ENCODE results near the gene UTP4.

Gene UTP4

GRCh38 chr16:69113216-69113615 lies 19.2 kb upstream of the UTP4 start:
- no peak overlapping the region for H3K9ac ChIP-seq (ENCODE audit: low read length)
- no peaks in the 10 kb centered on the region for H3K9me3 ChIP-seq (ENCODE audit: insufficient read depth, low read length)
- H3K27me3 ChIP-seq (ENCODE audit: low read depth, low read length) = no peaks in the 10 kb centered on the region
- H3K79me2 ChIP-seq (ENCODE audit: low read length) = no peaks in the 10 kb centered on the region
- H3K4me3 ChIP-seq (ENCODE audit: low read length) = no peak overlapping the region
- H3K4me1 ChIP-seq (ENCODE audit: low read length) = no peaks in the 10 kb centered on the region
- H4K20me1 ChIP-seq (ENCODE audit: insufficient read depth, low read length) = peaks cover 22% of the 10 kb centered on the region
- H3K36me3 ChIP-seq (replicated peaks; ENCODE audit: low read depth, low read length) = peaks cover 14% of the 10 kb centered on the region
- TF ChIP-seq CTCF (IDR thresholded peaks at IDR 0.05; ENCODE audit: low read depth, low read length) (no peak), EZH2phosphoT487 (IDR thresholded peaks at IDR 0.05; ENCODE audit: low read depth) (no peak)
- no peak overlapping the region for H3K4me2 ChIP-seq (ENCODE audit: low read length)
- no peak overlapping the region for H2AFZ ChIP-seq (ENCODE audit: low read depth, low read length)
- H3K27ac ChIP-seq (ENCODE audit: low read length) = no peak overlapping the region

- Histone ChIP-seq H3K27me3 (ENCODE audit: low read depth, low read length) (no peaks in the 10 kb centered on the region), H4K20me1 (ENCODE audit: insufficient read depth, low read length) (peaks cover 22% of the 10 kb centered on the region), H3K4me3 (ENCODE audit: low read length) (no peak overlapping the region), H3K79me2 (ENCODE audit: low read length) (no peaks in the 10 kb centered on the region), H3K27ac (ENCODE audit: low read length) (no peak overlapping the region), H3K4me2 (ENCODE audit: low read length) (no peak overlapping the region), H3K4me1 (ENCODE audit: low read length) (no peaks in the 10 kb centered on the region), H3K36me3 (replicated peaks; ENCODE audit: low read depth, low read length) (peaks cover 17% of the 10 kb centered on the region), H3K9ac (ENCODE audit: low read length) (no peak overlapping the region), H2AFZ (ENCODE audit: low read depth, low read length) (no peak overlapping the region), H3K9me3 (ENCODE audit: insufficient read depth, low read length) (no peaks in the 10 kb centered on the region)
- TF ChIP-seq CTCF (IDR thresholded peaks at IDR 0.05; ENCODE audit: low read depth, low read length) (no peak), EZH2phosphoT487 (IDR thresholded peaks at IDR 0.05; ENCODE audit: low read depth) (no peak)
Observed at GRCh38 chr16:69114346-69114975, 18.0 kb upstream of the UTP4 start.

- Histone ChIP-seq H3K27ac (ENCODE audit: low read length) (no peak overlapping the region), H3K9ac (ENCODE audit: low read length) (no peak overlapping the region), H3K27me3 (ENCODE audit: low read depth, low read length) (no peaks in the 10 kb centered on the region), H3K9me3 (ENCODE audit: insufficient read depth, low read length) (no peaks in the 10 kb centered on the region), H4K20me1 (ENCODE audit: insufficient read depth, low read length) (peaks cover 22% of the 10 kb centered on the region), H3K79me2 (ENCODE audit: low read length) (no peaks in the 10 kb centered on the region), H3K4me2 (ENCODE audit: low read length) (no peak overlapping the region), H3K4me1 (ENCODE audit: low read length) (no peaks in the 10 kb centered on the region), H3K4me3 (ENCODE audit: low read length) (no peak overlapping the region), H3K36me3 (replicated peaks; ENCODE audit: low read depth, low read length) (peaks cover 17% of the 10 kb centered on the region), H2AFZ (ENCODE audit: low read depth, low read length) (no peak overlapping the region)
- TF ChIP-seq EZH2phosphoT487 (IDR thresholded peaks at IDR 0.05; ENCODE audit: low read depth) = no peak
- no peak for TF ChIP-seq CTCF (IDR thresholded peaks at IDR 0.05; ENCODE audit: low read depth, low read length)
Observed at GRCh38 chr16:69114976-69115355, 17.5 kb upstream of the UTP4 start.

- Histone ChIP-seq H3K4me2 (ENCODE audit: low read length) (no peak overlapping the region), H3K36me3 (replicated peaks; ENCODE audit: low read depth, low read length) (peaks cover 18% of the 10 kb centered on the region), H4K20me1 (ENCODE audit: insufficient read depth, low read length) (peaks cover 22% of the 10 kb centered on the region), H3K4me3 (ENCODE audit: low read length) (no peak overlapping the region), H2AFZ (ENCODE audit: low read depth, low read length) (no peak overlapping the region), H3K27me3 (ENCODE audit: low read depth, low read length) (no peaks in the 10 kb centered on the region), H3K4me1 (ENCODE audit: low read length) (no peaks in the 10 kb centered on the region), H3K27ac (ENCODE audit: low read length) (no peak overlapping the region), H3K79me2 (ENCODE audit: low read length) (no peaks in the 10 kb centered on the region), H3K9me3 (ENCODE audit: insufficient read depth, low read length) (no peaks in the 10 kb centered on the region), H3K9ac (ENCODE audit: low read length) (no peak overlapping the region)
- TF ChIP-seq EZH2phosphoT487 (IDR thresholded peaks at IDR 0.05; ENCODE audit: low read depth) (no peak), CTCF (IDR thresholded peaks at IDR 0.05; ENCODE audit: low read depth, low read length) (no peak)
Observed at GRCh38 chr16:69115361-69115760, 17.1 kb upstream of the UTP4 start.
